Muscle layer of duodenum (tissue), 2 donors: ENCODE results near the gene FBXO33.

ENCODE experiments used
- H3K27ac ChIP-seq: one replicate; pipeline ENCODE4 v1.7.0; 2013; ENCODE audit warnings: mild to moderate bottlenecking, low read length
- H3K27me3 ChIP-seq: one replicate; pipeline ENCODE4 v1.7.0; 2013; ENCODE audit warnings: low read depth, mild to moderate bottlenecking, control low read depth, low read length
- H3K36me3 ChIP-seq, 2 donors: one replicate each; pipeline ENCODE4 v1.7.0; 2013; ENCODE audit warnings: low read length in 2 of 2, control low read depth in 1 of 2, mild to moderate bottlenecking in 1 of 2; ENCODE audit not compliant: insufficient read depth in 2 of 2, control insufficient read depth in 1 of 2
- H3K4me1 ChIP-seq, 2 donors: one replicate each; pipeline ENCODE4 v1.7.0; 2013; ENCODE audit warnings: low read length in 2 of 2, mild to moderate bottlenecking in 2 of 2, control low read depth in 1 of 2, moderate library complexity in 1 of 2; ENCODE audit not compliant: insufficient read depth in 2 of 2, control insufficient read depth in 1 of 2
- H3K4me3 ChIP-seq, 2 donors: one replicate each; pipeline ENCODE4 v1.7.0; 2013; ENCODE audit warnings: low read length in 2 of 2, low read depth in 1 of 2, mild to moderate bottlenecking in 1 of 2
- H3K9me3 ChIP-seq, 2 donors: one replicate each; pipeline ENCODE4 v1.7.0; 2013; ENCODE audit warnings: low read length in 2 of 2, control low read depth in 1 of 2, mild to moderate bottlenecking in 1 of 2; ENCODE audit not compliant: control insufficient read depth in 1 of 2
- donor health status: healthy.

FBXO33 gene

GRCh38 chr14:39428118-39428517 lies 4.1 kb downstream of the FBXO33 start:
- H3K27me3 ChIP-seq = no peaks in the 10 kb centered on the region
- H3K9me3 ChIP-seq = no peaks in the 10 kb centered on the region
- peaks cover 11 to 47% of the 10 kb centered on the region in 2 donors for H3K4me1 ChIP-seq
- H3K27ac ChIP-seq = no peak overlapping the region
- H3K36me3 ChIP-seq = no peaks in the 10 kb centered on the region
- no peak overlapping the region for H3K4me3 ChIP-seq

DNA sequence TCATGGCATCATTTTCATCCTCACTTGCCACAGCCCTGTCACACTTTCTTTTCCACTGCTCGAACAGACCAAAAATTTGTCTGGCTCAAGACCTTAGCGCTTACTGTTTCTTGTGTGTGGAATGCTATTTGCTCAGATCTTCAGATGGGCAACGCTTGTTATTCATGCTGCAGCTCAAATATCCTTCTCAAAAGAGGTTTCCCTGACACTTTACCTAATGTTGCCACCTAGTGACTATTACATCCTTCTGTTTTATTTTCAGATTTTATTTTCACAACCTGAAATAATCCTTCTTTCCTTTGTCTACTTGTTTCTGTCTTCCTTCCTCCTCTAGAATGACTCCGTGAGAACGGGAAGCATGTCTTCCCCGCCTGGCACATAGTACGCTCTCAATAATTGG lies 5.6 kb downstream of the FBXO33 start:
- Histone ChIP-seq H3K4me1 (peaks cover 11 to 47% of the 10 kb centered on the region in 2 donors), H3K27ac (no peak overlapping the region), H3K4me3 (no peak overlapping the region)

GRCh38 chr14:39425947-39426346 lies 6.3 kb downstream of the FBXO33 start:
- peaks cover 11 to 47% of the 10 kb centered on the region in 2 donors for H3K4me1 ChIP-seq
- no peak overlapping the region for H3K4me3 ChIP-seq
- H3K9me3 ChIP-seq = no peaks in the 10 kb centered on the region
- no peak overlapping the region for H3K27ac ChIP-seq
- H3K27me3 ChIP-seq = no peaks in the 10 kb centered on the region
- no peaks in the 10 kb centered on the region for H3K36me3 ChIP-seq

More for the DNA sequence above, 5.6 kb downstream of the FBXO33 start:
- H3K36me3 ChIP-seq = no peaks in the 10 kb centered on the region
- H3K27me3 ChIP-seq = no peaks in the 10 kb centered on the region
- no peaks in the 10 kb centered on the region for H3K9me3 ChIP-seq

GRCh38 chr14:39423793-39424192 lies 8.4 kb downstream of the FBXO33 start:
- H3K9me3 ChIP-seq = no peaks in the 10 kb centered on the region
- no peak overlapping the region for H3K4me3 ChIP-seq
- no peaks in the 10 kb centered on the region for H3K36me3 ChIP-seq
- H3K4me1 ChIP-seq = peaks cover 0 to 33% of the 10 kb centered on the region in 2 donors
- no peaks in the 10 kb centered on the region for H3K27me3 ChIP-seq
- H3K27ac ChIP-seq = no peak overlapping the region

GRCh38 chr14:39422243-39422642 lies 10.0 kb downstream of the FBXO33 start:
- no peaks in the 10 kb centered on the region for H3K9me3 ChIP-seq
- peaks cover 0 to 19% of the 10 kb centered on the region in 2 donors for H3K4me1 ChIP-seq
- H3K4me3 ChIP-seq = no peak overlapping the region

GRCh38 chr14:39419272-39419671 lies 13.0 kb downstream of the FBXO33 start:
- Histone ChIP-seq H3K27me3 (no peaks in the 10 kb centered on the region), H3K27ac (no peak overlapping the region), H3K4me1 (peaks cover 0 to 3% of the 10 kb centered on the region in 2 donors), H3K36me3 (peaks cover 0 to 5% of the 10 kb centered on the region in 2 donors), H3K9me3 (peaks cover 0 to 5% of the 10 kb centered on the region in 2 donors), H3K4me3 (no peak overlapping the region)

More at GRCh38 chr14:39422243-39422642, 10.0 kb downstream of the FBXO33 start:
- Histone ChIP-seq H3K27me3 (no peaks in the 10 kb centered on the region), H3K27ac (no peak overlapping the region), H3K36me3 (no peaks in the 10 kb centered on the region)

- Histone ChIP-seq H3K9me3 (peaks cover 0 to 5% of the 10 kb centered on the region in 2 donors), H3K27ac (no peak overlapping the region), H3K4me1 (peaks cover 0 to 3% of the 10 kb centered on the region in 2 donors), H3K4me3 (no peak overlapping the region), H3K36me3 (peaks cover 0 to 5% of the 10 kb centered on the region in 2 donors), H3K27me3 (no peaks in the 10 kb centered on the region)
Measured at GRCh38 chr14:39417014-39417413, 15.2 kb downstream of the FBXO33 start.

DNA sequence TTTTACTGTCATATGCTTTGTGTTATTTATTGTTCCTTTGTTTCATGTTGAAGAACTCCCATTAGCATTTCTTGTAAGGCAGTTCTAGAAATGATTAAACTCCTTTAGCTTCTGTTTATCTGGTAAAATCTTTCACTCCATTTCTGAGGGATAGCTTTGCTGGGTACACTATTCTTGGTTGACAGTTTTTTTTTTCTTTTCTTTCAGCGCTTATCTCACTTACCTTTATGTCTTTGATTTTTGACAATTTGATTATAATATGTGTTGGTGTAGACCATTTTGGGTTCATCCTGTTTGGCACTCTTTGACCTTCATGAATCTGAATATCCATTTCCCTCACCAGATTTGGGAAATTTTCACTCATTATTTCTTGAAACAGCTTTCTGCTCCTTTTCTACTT lies 16.2 kb downstream of the FBXO33 start:
- H3K4me3 ChIP-seq = no peak overlapping the region
- no peak overlapping the region for H3K27ac ChIP-seq
- H3K9me3 ChIP-seq = peaks cover 0 to 5% of the 10 kb centered on the region in 2 donors
- H3K36me3 ChIP-seq = peaks cover 0 to 5% of the 10 kb centered on the region in 2 donors
- H3K27me3 ChIP-seq = no peaks in the 10 kb centered on the region
- H3K4me1 ChIP-seq = peaks cover 0 to 3% of the 10 kb centered on the region in 2 donors

DNA sequence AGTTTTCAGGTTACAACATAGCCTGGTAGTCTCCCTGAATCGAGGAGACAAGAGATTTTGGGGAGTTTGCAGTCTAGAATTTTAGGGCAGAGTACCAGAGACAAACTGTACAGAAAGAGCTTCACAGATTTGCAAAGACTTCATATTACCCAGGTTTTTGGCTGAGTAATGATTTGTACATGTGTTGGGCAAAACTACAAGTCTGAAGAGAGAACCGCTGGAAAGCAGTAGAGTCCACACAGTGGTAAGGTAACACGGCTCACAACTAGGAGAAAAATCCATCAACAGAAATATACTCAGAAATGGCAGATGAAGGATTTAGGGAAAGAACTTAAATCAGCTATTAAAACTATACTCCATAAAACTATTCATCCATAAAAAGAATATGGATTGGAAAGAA lies 25.7 kb downstream of the FBXO33 start:
- no peaks in the 10 kb centered on the region for H3K27me3 ChIP-seq
- H3K27ac ChIP-seq = no peak overlapping the region
- no peaks in the 10 kb centered on the region for H3K4me1 ChIP-seq
- no peak overlapping the region for H3K4me3 ChIP-seq
- H3K9me3 ChIP-seq = no peaks in the 10 kb centered on the region
- peaks cover 1 to 2% of the 10 kb centered on the region in 2 donors for H3K36me3 ChIP-seq

GRCh38 chr14:39398382-39398781 lies 33.9 kb downstream of the FBXO33 start:
- no peak overlapping the region for H3K27ac ChIP-seq
- no peaks in the 10 kb centered on the region for H3K4me1 ChIP-seq
- H3K27me3 ChIP-seq = no peaks in the 10 kb centered on the region
- H3K9me3 ChIP-seq = no peaks in the 10 kb centered on the region
- no peak overlapping the region for H3K4me3 ChIP-seq
- H3K36me3 ChIP-seq = peaks cover 25 to 33% of the 10 kb centered on the region in 2 donors

- Histone ChIP-seq H3K4me1 (no peaks in the 10 kb centered on the region), H3K27me3 (no peaks in the 10 kb centered on the region), H3K27ac (no peak overlapping the region), H3K9me3 (no peaks in the 10 kb centered on the region), H3K36me3 (peaks cover 23 to 29% of the 10 kb centered on the region in 2 donors), H3K4me3 (no peak overlapping the region)
Measured at GRCh38 chr14:39396448-39396847, 35.8 kb downstream of the FBXO33 start.

- peaks cover 18 to 28% of the 10 kb centered on the region in 2 donors for H3K36me3 ChIP-seq
- H3K27ac ChIP-seq = no peak overlapping the region
- H3K27me3 ChIP-seq = no peaks in the 10 kb centered on the region
- no peaks in the 10 kb centered on the region for H3K4me1 ChIP-seq
- H3K9me3 ChIP-seq = no peaks in the 10 kb centered on the region
- no peak overlapping the region for H3K4me3 ChIP-seq
Measured at GRCh38 chr14:39395555-39396254, 36.5 kb downstream of the FBXO33 start.
